HG03045 (cell line): ENCODE results near the gene RFX6.
"Not testable (repeated sequence)": the region's sequence is repeated elsewhere in the genome, so short reads cannot be mapped to it uniquely, and the experiment has no call there.

Source experiments
- ATAC-seq: cut with Tn5 transposase; IDR thresholded peaks from one replicate; pipeline ENCODE4 v1.9.1; 2021; ENCODE audit warnings: mild to moderate bottlenecking, moderate library complexity; ENCODE audit not compliant: unreplicated experiment

The RFX6 gene

GRCh38 chr6:116876635-116877611 lies at the start of gene RFX6:
Gene RFX6 (plus strand): TSS chr6:116877242. CDS start chr6:116877276, 34 bp downstream.
- ATAC-seq = peak; percentile 56

GRCh38 chr6:116827561-116828240 lies 49.3 kb upstream of the RFX6 start:
- no peak for ATAC-seq

- no peak for ATAC-seq
These were observed 48.1 kb upstream of the RFX6 start, which contains the start of gene GPRC6A for GRCh38 chr6:116828983-116829382. Gene GPRC6A (minus strand): TSS chr6:116829083. CDS start chr6:116829013, 70 bp downstream.

GRCh38 chr6:116834526-116834925 lies 42.5 kb upstream of the RFX6 start:
- not testable (repeated sequence) for ATAC-seq

GRCh38 chr6:116836606-116837342 lies 40.3 kb upstream of the RFX6 start:
- ATAC-seq = no peak

- no peak for ATAC-seq
These were observed 37.0 kb upstream of the RFX6 start for GRCh38 chr6:116840091-116840490.

GRCh38 chr6:116842459-116842858 lies 34.6 kb upstream of the RFX6 start:
- no peak for ATAC-seq

GRCh38 chr6:116847227-116847626 lies 29.8 kb upstream of the RFX6 start:
- no peak for ATAC-seq

GRCh38 chr6:116858060-116858459 lies 19.0 kb upstream of the RFX6 start:
- no peak for ATAC-seq

GRCh38 chr6:116859264-116859663 lies 17.8 kb upstream of the RFX6 start:
- ATAC-seq = no peak

- peak; percentile 70 for ATAC-seq
These were observed 10.7 kb upstream of the RFX6 start for GRCh38 chr6:116866281-116866871.

GRCh38 chr6:116872771-116873170 lies 4.3 kb upstream of the RFX6 start:
- ATAC-seq = no peak

GRCh38 chr6:116876107-116876506 lies 935 bp upstream of the RFX6 start:
- no peak for ATAC-seq

- ATAC-seq = no peak
These were observed 701 bp downstream of the RFX6 start for GRCh38 chr6:116877743-116878142.

- ATAC-seq = no peak
These were observed 4.2 kb downstream of the RFX6 start for GRCh38 chr6:116881236-116881635.

GRCh38 chr6:116883005-116883404 lies 6.0 kb downstream of the RFX6 start:
- no peak for ATAC-seq

GRCh38 chr6:116884530-116884929 lies 7.5 kb downstream of the RFX6 start:
- no peak for ATAC-seq

- ATAC-seq = no peak
These were observed 10.1 kb downstream of the RFX6 start for GRCh38 chr6:116887168-116887567.

- ATAC-seq = no peak
These were observed 10.9 kb downstream of the RFX6 start for GRCh38 chr6:116887894-116888293.

- ATAC-seq = no peak
These were observed 11.8 kb downstream of the RFX6 start for GRCh38 chr6:116888732-116889360.
